Fibroblast of skin of left quadriceps (primary cell): ENCODE measurements around the gene TSPOAP1.

ENCODE experiments used
- DNase-seq, 2 experiments: peaks; one replicate each; pipeline ENCODE4 v3.0.0-alpha.2; 2013; ENCODE audit warnings: low read depth in 2 of 2

Gene TSPOAP1

GRCh38 chr17:58316260-58316960 lies 12.2 kb downstream of the TSPOAP1 start:
- no peak for DNase-seq

DNA sequence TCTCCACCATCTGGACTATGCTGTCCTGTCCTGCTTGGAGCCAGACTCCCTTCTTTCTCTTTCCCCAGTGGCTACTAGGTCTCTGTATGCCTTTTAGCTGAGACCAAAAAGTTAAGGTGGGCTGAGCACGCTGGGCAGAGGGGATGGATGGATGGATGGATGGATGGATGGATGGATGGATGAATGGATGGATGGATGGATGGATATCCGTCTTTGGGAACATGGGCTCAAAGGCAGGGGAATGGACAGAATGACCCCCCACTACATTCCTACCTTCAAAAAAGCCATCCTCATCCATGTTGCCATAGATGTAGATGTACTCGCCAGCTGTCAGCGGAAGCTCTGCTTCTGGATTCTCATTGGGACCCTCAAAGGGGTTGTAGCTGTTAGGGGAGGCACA lies 12.8 kb downstream of the TSPOAP1 start:
- DNase-seq, result no peak

DNA sequence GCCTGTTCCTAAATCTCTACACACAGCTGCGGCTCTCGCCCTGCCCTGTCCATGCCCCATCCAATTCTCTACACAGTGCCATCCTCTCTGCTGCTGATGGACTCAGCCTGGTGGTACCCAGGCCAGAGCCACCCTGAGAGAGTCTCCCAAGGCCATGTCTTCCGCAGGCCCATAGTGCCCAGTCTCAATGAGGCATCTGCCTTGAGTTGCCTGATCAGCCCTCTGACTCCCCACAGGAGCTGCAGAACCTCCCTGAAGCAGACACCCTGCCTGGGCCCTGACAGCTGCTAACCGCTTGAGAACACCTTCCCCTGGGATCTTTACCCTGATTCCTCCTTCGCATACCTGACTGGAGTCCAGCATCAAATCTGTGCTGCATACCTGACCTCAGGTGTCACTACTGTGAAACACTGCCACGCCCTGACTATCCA lies 13.3 kb downstream of the TSPOAP1 start:
- DNase-seq, result no peak

DNA sequence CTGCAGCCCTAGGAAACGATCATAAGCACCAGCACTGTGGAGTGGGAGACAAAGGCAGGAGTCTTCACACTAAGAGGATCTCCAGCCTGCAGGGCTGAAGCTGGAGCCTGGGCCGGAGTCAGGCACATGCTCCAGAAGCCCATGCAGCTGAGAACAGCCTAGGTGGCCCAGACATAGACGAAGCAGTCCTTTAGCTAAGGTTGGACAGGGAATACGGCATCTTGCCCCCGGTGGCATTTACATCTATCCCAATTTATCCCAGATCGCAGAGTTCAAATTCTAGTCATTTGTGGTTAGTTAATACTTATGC lies 13.9 kb downstream of the TSPOAP1 start:
- DNase-seq, result no peak

GRCh38 chr17:58313815-58314705 lies 14.5 kb downstream of the TSPOAP1 start:
- DNase-seq, result no peak

DNA sequence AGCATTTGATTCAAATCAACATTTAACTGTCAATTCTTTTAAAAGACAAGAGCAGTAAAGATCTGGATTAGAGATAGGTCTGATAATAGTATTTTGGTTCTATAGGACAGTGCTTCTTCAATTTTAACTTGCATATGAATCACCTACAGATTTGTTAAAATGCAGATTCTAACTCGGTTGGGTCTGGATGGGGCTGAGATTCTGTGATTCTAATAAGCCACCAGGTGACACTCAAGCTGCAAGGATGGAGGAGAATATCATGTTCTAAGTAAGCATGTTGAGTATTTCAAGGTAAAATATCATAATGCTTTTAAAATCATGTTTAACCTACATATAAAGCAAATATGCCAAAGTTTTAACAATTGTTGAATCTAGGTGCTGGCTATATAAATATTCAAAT lies 15.8 kb downstream of the TSPOAP1 start:
- DNase-seq, result no peak

DNA sequence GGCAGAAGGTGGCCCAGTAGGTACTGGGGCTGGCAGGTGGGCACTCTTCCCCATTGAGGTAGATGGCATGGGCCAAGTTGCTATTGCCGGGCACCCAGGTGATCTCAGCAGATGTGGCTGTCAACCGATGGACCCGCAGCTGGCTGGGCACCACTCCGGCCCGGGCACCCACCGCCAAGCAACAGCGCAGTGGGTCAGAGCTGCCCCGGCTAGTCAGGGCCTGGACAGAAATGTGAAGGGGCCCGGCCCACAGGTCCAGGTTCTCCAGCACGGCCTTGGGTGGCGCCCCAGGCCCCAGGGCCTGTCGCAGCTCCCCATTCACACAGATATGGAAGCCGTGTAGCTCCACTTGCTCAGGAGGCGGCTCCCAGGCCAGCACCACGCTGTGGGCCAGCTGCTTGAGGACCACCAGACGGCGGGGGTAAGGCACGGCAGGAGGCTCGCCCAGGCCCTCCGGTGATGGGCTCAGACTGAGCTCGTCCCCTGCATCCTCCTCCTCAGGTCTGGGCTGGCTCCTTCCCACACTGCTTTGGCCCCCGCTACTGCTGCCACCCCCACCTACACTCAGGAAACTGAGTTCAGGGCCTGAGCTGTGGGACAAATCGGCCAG lies 16.5 kb downstream of the TSPOAP1 start:
- no peak for DNase-seq

- no peak for DNase-seq
Observed at GRCh38 chr17:58311429-58311894, 17.1 kb downstream of the TSPOAP1 start.

DNA sequence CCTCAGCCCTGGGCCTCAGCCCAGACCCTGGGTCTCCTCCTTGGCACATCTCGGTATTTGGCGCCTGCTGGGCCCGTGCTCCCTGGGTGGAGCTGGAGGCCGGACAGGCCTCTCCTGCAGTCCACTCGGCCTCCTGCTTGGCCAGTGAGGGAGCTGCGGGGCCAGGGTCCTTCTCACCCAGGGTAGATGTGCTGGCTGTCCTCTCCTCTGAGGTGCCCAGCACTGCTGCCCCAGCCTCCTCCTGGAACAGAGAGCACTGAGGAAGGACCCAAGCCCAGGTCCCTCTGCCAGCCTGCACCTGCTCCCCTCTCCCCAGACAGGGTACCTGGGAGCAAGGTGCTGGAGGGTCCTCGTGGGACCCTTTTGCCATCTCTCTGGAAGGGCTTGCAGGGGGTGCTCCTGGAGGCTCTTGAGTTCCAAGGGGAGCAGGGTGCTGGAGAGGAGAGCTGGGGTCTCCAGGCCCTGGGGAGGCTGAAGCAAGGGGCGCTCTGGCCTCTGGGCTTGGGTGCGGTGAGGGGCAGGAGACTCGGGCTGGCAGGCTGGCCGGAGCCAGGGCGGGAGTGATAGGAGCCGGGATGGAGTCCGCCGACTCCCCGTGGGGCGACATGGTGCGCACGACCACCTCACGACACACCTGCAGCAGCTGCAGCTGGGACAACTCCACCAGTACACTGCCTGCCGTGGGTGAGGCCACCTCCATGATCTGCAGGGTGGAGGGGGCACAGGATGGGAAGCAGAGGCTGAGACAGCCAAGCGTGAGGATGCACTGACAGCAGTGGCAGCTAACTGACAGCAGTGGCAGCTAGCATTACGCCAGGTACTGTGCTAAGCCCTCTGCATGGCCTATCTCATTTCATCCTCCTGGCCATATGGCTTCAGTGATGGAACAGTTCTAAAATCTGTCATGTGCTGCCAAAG lies 17.8 kb downstream of the TSPOAP1 start:
- DNase-seq, result no peak

DNA sequence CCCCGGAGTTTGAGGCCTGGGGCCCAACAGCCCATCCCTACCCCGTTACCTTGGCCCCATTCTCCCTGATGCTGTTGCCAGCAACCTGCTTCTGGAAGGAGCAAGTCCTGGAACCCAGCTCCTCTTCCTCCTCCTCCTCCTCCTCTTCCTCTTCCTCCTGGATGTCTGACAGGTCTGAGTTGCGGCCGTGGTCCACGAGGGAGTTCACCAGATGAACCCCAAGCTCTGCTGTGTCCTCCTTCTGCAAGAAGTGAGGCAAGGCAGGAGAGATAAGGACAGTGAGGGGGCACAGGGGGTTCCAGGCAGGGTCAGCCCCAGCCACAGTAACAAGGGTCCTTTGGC lies 18.7 kb downstream of the TSPOAP1 start:
- no peak for DNase-seq

DNA sequence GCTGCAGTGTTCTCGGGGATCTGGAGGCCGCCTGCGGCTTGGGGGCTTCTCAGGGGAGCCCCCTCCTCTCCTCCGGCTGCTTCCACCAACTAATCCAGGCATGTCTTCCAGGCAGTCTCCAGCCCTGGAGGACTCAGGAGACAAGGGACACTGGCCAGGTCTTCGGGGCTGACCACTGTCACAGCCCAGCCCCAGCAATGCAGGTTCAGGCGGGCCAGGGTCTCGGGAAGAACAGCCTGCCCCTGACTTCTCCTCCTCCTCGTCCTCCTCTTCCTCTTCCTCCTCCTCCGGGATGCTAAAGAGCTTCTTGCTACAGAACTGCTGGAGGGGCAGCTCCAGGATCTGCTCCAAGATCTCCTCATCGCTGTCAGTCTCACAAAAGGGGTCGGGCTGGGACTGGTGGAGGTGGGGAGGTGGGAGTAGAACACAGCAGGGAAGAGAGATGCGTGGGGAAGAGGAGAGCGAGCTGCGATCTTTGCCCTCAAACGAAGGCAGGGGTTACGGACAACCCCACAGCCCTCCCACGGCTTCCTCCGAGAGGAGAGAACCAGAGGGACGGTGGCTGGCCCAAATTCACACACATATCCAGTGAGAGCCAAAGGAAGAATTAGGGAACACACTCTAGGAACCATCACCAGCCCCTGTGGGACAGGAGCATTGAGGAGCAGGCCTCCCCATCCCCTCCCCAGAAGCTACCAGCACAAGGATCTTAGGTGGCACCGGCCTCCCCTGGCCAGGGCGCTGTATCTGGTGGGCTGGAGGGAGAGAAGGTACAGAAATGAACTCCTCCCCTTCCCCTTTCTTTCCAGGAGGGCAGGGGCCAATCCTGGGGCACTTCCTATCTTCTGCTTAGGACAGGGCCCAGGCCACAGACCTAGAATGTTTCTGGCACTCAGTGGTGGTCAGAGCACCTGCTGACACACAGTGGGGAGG lies 19.3 kb downstream of the TSPOAP1 start:
- no peak for DNase-seq

- no peak for DNase-seq
Observed at GRCh38 chr17:58308173-58308984, 20.2 kb downstream of the TSPOAP1 start.

DNA sequence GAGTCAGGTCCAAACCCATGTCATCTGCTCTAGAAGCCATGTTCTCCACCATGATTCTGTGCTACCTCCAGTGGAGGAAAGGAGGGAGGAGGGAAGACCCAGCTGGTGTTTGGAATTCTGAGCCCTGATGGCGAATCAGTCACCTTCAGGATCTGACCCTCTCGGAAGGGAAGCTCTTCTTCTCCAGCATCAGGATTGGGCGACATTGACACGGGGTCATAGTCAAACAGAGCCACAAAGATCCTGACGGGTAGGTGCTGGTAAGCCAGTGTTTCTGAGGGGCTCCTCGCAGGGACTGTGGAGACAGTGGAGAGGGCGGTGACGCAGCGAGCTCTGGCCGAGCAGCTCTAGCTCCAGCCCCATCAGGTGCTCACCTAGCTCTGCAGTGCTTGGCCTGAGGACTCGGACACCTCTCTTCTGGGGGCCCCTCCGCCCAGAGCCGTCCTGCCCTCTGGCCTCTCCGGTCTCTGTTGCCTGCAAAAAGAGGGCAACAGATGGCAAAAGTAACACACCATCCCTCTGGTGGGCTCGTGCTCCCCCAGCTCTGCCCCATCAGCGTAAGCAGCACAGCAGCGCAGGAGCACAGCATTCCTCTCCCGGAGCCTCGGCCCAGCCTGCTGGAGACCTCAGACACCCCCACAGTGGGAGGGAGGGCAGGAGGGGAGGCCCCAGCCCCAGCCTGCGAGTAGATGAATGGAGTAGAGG lies 21.0 kb downstream of the TSPOAP1 start:
- no peak for DNase-seq

DNA sequence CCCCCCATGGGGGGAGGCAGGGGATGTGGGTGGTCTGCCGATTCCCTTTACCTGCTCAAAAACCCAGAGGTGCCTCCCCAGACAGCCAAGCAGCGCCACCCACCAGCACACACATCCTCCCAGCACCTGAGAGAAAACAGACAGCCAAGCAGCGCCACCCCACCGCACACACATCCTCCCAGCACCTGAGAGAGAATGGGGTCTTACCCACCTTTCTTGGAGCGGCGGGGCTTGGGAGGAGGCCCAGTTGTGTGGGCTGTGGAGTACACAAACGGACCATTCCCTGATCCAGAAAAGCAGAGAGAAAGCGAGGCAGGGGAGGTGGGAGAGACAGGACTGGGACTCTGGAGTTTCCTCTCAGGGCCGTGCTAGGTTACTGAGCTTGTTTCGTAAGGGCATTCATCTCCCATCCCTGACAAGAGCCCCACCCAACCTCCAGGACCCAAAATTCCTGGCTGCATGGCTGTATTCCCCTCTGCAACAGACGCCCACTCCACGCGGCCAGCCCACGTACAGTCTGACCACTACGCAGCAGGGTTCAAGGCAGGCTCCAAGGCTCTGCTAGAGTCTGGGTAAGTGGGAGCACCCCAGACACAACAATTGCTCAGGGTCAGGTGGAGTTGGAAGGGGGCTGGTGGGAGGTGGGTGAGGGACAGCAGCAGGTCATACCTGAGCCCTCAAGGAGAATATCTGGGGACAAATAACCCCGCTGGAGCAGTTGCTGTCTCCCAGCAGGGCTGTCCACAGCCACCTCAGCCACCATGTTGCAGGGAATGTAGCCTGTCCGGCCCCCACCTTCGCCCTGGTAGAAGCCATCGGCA lies 22.3 kb downstream of the TSPOAP1 start:
- DNase-seq, result no peak

DNA sequence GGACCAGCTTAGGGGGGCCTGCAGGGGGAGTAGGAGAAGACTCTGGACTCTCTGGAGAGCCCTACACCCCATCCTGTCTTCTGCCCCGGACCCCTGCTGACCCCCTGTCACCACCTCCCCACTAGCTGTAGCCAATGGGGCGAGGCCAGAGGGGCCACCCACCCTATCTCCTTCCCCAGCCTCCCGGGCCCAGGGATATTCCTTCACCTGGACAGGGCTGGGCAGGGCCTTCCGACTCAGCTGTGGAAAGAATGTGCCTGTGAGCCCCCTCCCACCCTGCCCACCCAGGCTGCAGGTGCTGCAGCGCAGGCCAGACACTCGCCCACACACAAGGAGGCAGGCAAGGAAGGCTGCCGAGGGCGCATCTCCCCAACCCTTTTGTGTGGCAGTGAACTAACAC lies 23.0 kb downstream of the TSPOAP1 start:
- DNase-seq, result no peak

DNA sequence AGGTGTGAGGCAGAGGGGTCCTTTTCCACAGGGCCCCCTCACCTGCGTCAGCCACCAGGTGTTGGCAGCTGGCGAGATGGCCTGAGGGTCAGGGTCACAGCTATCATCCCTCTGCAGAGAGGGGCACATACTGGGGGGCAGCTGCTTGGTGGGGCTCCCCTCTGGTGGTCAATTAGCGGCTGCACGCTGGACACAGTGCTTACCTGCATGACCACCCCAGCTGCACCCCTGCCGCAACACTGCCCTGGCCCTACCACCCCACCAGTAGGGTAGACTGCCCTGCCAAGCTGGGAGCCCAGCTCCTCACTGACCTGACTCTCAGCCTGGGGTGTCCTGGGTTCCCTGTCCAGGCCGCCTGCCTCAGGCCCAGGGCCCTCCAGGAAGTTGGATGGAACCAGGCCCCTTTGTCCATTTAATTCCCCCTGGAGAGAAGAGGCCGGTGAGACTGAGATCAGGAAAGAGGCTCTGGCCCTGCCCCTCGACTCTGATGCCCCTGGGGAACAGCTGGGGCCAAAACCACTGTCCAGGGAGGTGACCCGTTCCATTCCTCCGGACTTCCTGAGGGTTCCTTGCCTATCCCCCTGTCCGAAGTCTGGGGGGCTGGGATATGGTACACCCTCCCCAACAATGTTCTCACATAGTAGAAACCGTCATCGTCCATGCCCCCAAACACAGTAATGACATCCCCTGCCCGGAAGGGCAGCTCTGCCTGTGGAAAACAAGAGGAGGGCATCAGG lies 23.7 kb downstream of the TSPOAP1 start:
- no peak for DNase-seq

DNA sequence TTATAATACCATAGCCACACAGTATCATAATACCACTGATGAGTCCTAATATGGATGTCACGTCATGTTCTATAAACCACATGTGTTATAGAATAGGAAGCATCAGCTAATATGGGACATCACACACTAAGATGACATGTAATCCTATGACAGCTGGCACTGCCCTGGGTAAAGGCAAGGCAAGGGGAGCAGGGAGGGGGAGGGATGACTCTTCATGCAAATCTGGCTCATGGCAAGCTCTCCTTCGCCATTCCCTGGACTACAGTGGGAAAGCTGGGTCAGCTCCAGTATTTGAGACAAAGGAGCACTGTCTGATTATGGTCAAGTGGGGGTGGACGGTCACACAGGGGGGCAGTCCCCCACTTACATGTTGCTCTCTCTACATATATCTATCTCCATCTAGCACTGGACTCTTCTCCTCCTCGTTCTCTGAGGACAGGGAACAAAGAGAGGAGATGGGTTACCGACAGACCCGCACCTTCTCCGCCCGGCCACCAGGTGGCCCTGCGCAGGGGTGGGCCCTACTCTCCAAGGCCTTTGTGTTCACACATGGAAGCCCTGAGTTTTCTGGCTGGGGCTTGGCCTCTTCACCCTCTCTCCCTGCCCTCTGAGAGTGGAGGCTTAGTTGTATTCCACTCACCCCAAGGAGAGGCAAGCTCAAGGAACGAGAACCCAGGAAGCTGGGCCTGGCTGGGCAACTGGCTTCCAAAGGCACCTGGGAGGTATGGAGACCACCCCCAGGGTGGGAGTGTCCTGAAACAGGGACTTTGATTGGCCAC lies 24.4 kb downstream of the TSPOAP1 start:
- DNase-seq, result peak in 1 of 2 experiments; percentile 13
